HL-60 (cell line): ENCODE data around the gene DYNLL1.

Source experiments
- DNase-seq, 2 experiments: peaks; one replicate each; pipeline ENCODE4 v3.0.0-alpha.2; 2010 to 2020; ENCODE audit warnings: low read depth in 1 of 2, low spot score in 1 of 2
- H3K27ac ChIP-seq: fragments of 250-450 bp; sonication (Bioruptor Pico); replicated peaks from 2 replicates; pipeline ENCODE4 v1.5.1; 2020; ENCODE audit warnings: mild to moderate bottlenecking, moderate library complexity
- H3K27me3 ChIP-seq: fragments of 250-450 bp; sonication (Bioruptor Pico); 2 replicates; pipeline ENCODE4 v1.5.1; 2021; ENCODE audit warnings: mild to moderate bottlenecking, moderate library complexity; ENCODE audit not compliant: insufficient read depth, poor library complexity, severe bottlenecking
- H3K4me3 ChIP-seq: replicated peaks from 2 replicates; pipeline ENCODE4 v1.5.1; 2011; ENCODE audit warnings: mild to moderate bottlenecking, control low read depth, low read length; ENCODE audit not compliant: insufficient read depth
- GABPA ChIP-seq: IDR thresholded peaks from 2 replicates; pipeline ENCODE4 v1.6.1; 2012; ENCODE audit warnings: low read depth
- POLR2AphosphoS5 ChIP-seq: IDR thresholded peaks from 2 replicates; pipeline ENCODE4 v1.6.1; 2012; ENCODE audit warnings: low read depth
- SPI1 ChIP-seq: IDR thresholded peaks from 2 replicates; pipeline ENCODE4 v1.6.1; 2012; ENCODE audit warnings: low read depth, mild to moderate bottlenecking, borderline replicate concordance
- TF ChIP-seq, protein P1 (sequence below): IDR thresholded peaks from 2 replicates; pipeline ENCODE4 v1.6.1; 2012; ENCODE audit warnings: low read depth; ENCODE audit not compliant: insufficient replicate concordance
- TF ChIP-seq, protein P2 (sequence below): IDR thresholded peaks from one replicate; pipeline ENCODE4 v1.5.1; 2011; ENCODE audit warnings: low read length, control low read depth, inconsistent platforms; ENCODE audit not compliant: insufficient read depth

Gene DYNLL1

GRCh38 chr12:120532701-120533238 lies 36.9 kb downstream of the DYNLL1 start:
- DNase-seq = no peak
- H3K4me3 ChIP-seq = no peak overlapping the region
- H3K27ac ChIP-seq = no peak overlapping the region
- no peaks in the 10 kb centered on the region for H3K27me3 ChIP-seq
- TF ChIP-seq GABPA = no peak
- TF ChIP-seq, protein P1, sequence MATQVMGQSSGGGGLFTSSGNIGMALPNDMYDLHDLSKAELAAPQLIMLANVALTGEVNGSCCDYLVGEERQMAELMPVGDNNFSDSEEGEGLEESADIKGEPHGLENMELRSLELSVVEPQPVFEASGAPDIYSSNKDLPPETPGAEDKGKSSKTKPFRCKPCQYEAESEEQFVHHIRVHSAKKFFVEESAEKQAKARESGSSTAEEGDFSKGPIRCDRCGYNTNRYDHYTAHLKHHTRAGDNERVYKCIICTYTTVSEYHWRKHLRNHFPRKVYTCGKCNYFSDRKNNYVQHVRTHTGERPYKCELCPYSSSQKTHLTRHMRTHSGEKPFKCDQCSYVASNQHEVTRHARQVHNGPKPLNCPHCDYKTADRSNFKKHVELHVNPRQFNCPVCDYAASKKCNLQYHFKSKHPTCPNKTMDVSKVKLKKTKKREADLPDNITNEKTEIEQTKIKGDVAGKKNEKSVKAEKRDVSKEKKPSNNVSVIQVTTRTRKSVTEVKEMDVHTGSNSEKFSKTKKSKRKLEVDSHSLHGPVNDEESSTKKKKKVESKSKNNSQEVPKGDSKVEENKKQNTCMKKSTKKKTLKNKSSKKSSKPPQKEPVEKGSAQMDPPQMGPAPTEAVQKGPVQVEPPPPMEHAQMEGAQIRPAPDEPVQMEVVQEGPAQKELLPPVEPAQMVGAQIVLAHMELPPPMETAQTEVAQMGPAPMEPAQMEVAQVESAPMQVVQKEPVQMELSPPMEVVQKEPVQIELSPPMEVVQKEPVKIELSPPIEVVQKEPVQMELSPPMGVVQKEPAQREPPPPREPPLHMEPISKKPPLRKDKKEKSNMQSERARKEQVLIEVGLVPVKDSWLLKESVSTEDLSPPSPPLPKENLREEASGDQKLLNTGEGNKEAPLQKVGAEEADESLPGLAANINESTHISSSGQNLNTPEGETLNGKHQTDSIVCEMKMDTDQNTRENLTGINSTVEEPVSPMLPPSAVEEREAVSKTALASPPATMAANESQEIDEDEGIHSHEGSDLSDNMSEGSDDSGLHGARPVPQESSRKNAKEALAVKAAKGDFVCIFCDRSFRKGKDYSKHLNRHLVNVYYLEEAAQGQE = no peak
- TF ChIP-seq SPI1 = no peak
- TF ChIP-seq, protein P2, sequence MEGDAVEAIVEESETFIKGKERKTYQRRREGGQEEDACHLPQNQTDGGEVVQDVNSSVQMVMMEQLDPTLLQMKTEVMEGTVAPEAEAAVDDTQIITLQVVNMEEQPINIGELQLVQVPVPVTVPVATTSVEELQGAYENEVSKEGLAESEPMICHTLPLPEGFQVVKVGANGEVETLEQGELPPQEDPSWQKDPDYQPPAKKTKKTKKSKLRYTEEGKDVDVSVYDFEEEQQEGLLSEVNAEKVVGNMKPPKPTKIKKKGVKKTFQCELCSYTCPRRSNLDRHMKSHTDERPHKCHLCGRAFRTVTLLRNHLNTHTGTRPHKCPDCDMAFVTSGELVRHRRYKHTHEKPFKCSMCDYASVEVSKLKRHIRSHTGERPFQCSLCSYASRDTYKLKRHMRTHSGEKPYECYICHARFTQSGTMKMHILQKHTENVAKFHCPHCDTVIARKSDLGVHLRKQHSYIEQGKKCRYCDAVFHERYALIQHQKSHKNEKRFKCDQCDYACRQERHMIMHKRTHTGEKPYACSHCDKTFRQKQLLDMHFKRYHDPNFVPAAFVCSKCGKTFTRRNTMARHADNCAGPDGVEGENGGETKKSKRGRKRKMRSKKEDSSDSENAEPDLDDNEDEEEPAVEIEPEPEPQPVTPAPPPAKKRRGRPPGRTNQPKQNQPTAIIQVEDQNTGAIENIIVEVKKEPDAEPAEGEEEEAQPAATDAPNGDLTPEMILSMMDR = no peak
- TF ChIP-seq POLR2AphosphoS5 = no peak

DNA sequence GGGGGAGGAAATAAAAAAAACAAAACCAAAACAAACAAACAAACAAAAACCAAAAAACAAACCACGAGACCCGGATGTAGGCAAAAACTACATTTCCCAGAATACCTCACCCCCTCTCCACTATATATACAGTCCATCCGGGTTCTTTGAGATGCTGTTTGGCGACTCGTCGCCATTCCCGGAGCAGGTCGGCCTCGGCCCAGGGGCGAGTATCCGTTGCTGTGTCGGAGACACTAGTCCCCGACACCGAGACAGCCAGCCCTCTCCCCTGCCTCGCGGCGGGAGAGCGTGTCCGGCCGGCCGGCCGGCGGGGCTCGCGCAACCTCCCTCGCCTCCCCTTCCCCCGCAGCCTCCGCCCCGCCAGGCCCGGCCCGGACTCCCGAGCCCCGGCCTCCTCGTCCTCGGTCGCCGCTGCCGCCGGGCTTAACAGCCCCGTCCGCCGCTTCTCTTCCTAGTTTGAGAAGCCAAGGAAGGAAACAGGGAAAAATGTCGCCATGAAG lies 38.3 kb downstream of the DYNLL1 start, which contains the start of gene RNF10:
Gene RNF10 (plus strand): TSS at position 154 of the 500 bp plus-strand sequence. CDS start 456 bp downstream, outside the sequence.
- TF ChIP-seq, protein P2 = no peak
- TF ChIP-seq POLR2AphosphoS5 (peak; percentile 86), SPI1 (no peak)
- TF ChIP-seq, protein P1 = no peak
- peak within 1 kb of the TSS; percentile 90 for H3K4me3 ChIP-seq
- H3K27ac ChIP-seq = peak within 1 kb of the TSS; percentile 78
- no peaks in the 10 kb centered on the region for H3K27me3 ChIP-seq
- peak; percentile 63 to 81 for DNase-seq

DNA sequence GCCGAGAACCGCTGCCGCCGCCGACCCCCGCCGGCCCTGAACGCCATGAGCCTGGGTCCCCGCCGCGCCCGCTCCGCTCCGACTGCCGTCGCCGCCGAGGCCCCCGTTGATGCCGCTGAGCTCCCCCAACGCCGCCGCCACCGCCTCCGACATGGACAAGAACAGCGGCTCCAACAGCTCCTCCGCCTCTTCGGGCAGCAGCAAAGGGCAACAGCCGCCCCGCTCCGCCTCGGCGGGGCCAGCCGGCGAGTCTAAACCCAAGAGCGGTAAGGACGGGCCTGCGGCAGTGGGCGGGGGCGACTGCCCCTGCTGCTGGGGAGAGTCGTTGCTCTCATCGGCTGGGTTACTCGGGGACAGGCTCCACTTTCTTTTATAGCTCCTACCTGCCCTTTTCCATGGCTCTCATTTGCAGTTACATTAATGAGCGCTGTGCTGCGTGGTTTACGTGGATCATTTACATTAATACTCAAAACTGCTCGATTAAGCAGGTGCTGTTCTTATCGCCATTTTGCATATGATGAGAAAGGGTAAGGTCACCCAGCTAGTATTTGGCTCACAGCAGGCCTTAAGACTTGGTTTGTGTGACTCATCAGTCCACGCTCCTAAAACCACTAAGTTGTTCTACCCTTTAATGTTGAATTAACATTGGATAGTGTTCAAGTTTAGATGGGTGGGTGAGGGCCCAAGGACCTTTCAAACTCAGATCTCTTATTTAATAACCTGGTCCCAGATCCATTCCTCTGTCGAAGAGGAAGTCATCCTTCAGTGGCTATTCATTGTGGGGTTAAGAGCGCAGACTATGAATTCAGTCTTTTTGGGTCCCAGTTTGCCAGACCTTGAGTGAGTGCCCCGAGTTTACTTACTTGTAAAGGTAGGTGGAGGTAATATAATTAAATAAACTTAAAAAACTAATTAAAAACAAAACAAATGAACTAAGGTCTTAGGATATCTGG lies 39.1 kb downstream of the DYNLL1 start:
- DNase-seq = peak; percentile 35 to 39
- Histone ChIP-seq H3K27ac (peak overlapping the region; percentile 78), H3K27me3 (no peaks in the 10 kb centered on the region), H3K4me3 (peak overlapping the region; percentile 90)
- TF ChIP-seq SPI1 = peak; percentile 81
- TF ChIP-seq, protein P2 = no peak
